ENCODE results near the gene HELZ2. TPM values are rescaled to one million over a fixed set of nuclear protein-coding genes. Genes with fewer than 3 reads are reported as not detected.

Gene HELZ2
- polyA plus RNA-seq, 3 donors, result 3.0 to 15.5 (median 3.3) TPM

- Histone ChIP-seq H3K36me3 (replicated peaks in 1 of 2; ENCODE audit: control insufficient read depth in 1 of 2, insufficient read depth in 2 of 2, low read length in 2 of 2) (no peaks in the 10 kb centered on the region), H3K27ac (ENCODE audit: low read depth in 1 of 2, low read length in 2 of 2) (no peak overlapping the region), H3K27me3 (ENCODE audit: control insufficient read depth in 2 of 2, insufficient read depth in 2 of 2, low read length in 2 of 2) (peaks cover 0 to 42% of the 10 kb centered on the region in 2 donors), H3K4me3 (replicated peaks in 1 of 3; ENCODE audit: low read depth in 2 of 3, low read length in 3 of 3) (no peak overlapping the region), H3K4me2 (replicated peaks; ENCODE audit: extremely low read depth, low read length, poor library complexity, severe bottlenecking) (no peak overlapping the region), H4K20me1 (ENCODE audit: insufficient read depth, low read length) (no peaks in the 10 kb centered on the region), H3K79me2 (ENCODE audit: insufficient read depth, low read length) (no peaks in the 10 kb centered on the region), H2AFZ (ENCODE audit: insufficient read depth, low read depth, low read length, poor library complexity, severe bottlenecking) (no peak overlapping the region), H3K9me3 (replicated peaks in 1 of 2; ENCODE audit: control insufficient read depth in 1 of 2, insufficient read depth in 1 of 2, low read length in 2 of 2) (no peaks in the 10 kb centered on the region), H3K4me1 (ENCODE audit: control insufficient read depth in 1 of 2, insufficient read depth in 2 of 2, low read length in 2 of 2) (peaks cover 7 to 12% of the 10 kb centered on the region in 2 donors), H3K9ac (ENCODE audit: insufficient read depth, low read length, poor library complexity, severe bottlenecking) (no peak overlapping the region)
- H3K36me3 Mint-ChIP-seq, result no peaks in the 10 kb centered on the region
- peaks cover 6% of the 10 kb centered on the region for H3K4me1 Mint-ChIP-seq
- H3K27ac Mint-ChIP-seq, result no peak overlapping the region
- 90% methylated on average over 10 of the region's 10 CpGs for WGBS (ENCODE audit: insufficient coverage)
- intact Hi-C loops (cut with micrococcal nuclease), result no loop called here
- DNase-seq, result no peak
- H3K4me3 Mint-ChIP-seq, result no peak overlapping the region
- H3K9me3 Mint-ChIP-seq, result peaks cover 0 to 1% (median 0%) of the 10 kb centered on the region in 7 donors
- TF ChIP-seq CTCF (IDR thresholded peaks at IDR 0.05), result no peak
- peaks cover 16 to 50% (median 17%) of the 10 kb centered on the region in 3 donors for H3K27me3 Mint-ChIP-seq (ENCODE audit: low read depth in 3 of 3)
Measured at GRCh38 chr20:63542696-63543095, 31.3 kb downstream of the HELZ2 start.

- no peaks in the 10 kb centered on the region for H3K36me3 ChIP-seq (replicated peaks in 1 of 2; ENCODE audit: control insufficient read depth in 1 of 2, insufficient read depth in 2 of 2, low read length in 2 of 2)
- intact Hi-C loops (cut with micrococcal nuclease), result no loop called here
- no peak overlapping the region for H3K27ac Mint-ChIP-seq
- DNase-seq, result no peak
- H3K27me3 Mint-ChIP-seq (ENCODE audit: low read depth in 3 of 3), result peaks cover 16 to 45% (median 17%) of the 10 kb centered on the region in 3 donors
- no peaks in the 10 kb centered on the region for H3K79me2 ChIP-seq (ENCODE audit: insufficient read depth, low read length)
- no peak overlapping the region for H3K4me3 Mint-ChIP-seq
- no peak for TF ChIP-seq CTCF (IDR thresholded peaks at IDR 0.05)
- H3K36me3 Mint-ChIP-seq, result no peaks in the 10 kb centered on the region
- no peaks in the 10 kb centered on the region for H4K20me1 ChIP-seq (ENCODE audit: insufficient read depth, low read length)
- no peaks in the 10 kb centered on the region for H3K9me3 ChIP-seq (replicated peaks in 1 of 2; ENCODE audit: control insufficient read depth in 1 of 2, insufficient read depth in 1 of 2, low read length in 2 of 2)
- H3K27me3 ChIP-seq (ENCODE audit: control insufficient read depth in 2 of 2, insufficient read depth in 2 of 2, low read length in 2 of 2), result peaks cover 0 to 39% of the 10 kb centered on the region in 2 donors
- H3K4me1 Mint-ChIP-seq, result peaks cover 8% of the 10 kb centered on the region
- H3K4me3 ChIP-seq (replicated peaks in 1 of 3; ENCODE audit: low read depth in 2 of 3, low read length in 3 of 3), result no peak overlapping the region
- H3K9ac ChIP-seq (ENCODE audit: insufficient read depth, low read length, poor library complexity, severe bottlenecking), result no peak overlapping the region
- no peak overlapping the region for H2AFZ ChIP-seq (ENCODE audit: insufficient read depth, low read depth, low read length, poor library complexity, severe bottlenecking)
- peaks cover 0 to 1% (median 0%) of the 10 kb centered on the region in 7 donors for H3K9me3 Mint-ChIP-seq
- peaks cover 13 to 18% of the 10 kb centered on the region in 2 donors for H3K4me1 ChIP-seq (ENCODE audit: control insufficient read depth in 1 of 2, insufficient read depth in 2 of 2, low read length in 2 of 2)
- 88% methylated on average over 32 of the region's 36 CpGs for WGBS (ENCODE audit: insufficient coverage)
- no peak overlapping the region for H3K4me2 ChIP-seq (replicated peaks; ENCODE audit: extremely low read depth, low read length, poor library complexity, severe bottlenecking)
- no peak overlapping the region for H3K27ac ChIP-seq (ENCODE audit: low read depth in 1 of 2, low read length in 2 of 2)
Measured at GRCh38 chr20:63542031-63542559, 31.9 kb downstream of the HELZ2 start.

All from CD14-positive monocyte (primary cell).